SK-N-SH treated with all-trans-retinoic acid at 6 μM for 48 hours (cell line): ENCODE measurements around the gene MRAS.

Source experiments
- ARNTL ChIP-seq: fragments of 450-650 bp; formaldehyde crosslinking; IDR thresholded peaks from 2 replicates; pipeline ENCODE4 v1.5.0; 2020; ENCODE audit warnings: low read depth, mild to moderate bottlenecking, moderate library complexity, borderline replicate concordance
- BACH2 ChIP-seq: fragments of 250-450 bp; sonication (Bioruptor Pico); IDR thresholded peaks from 2 replicates; pipeline ENCODE4 v1.9.0; 2021; ENCODE audit warnings: mild to moderate bottlenecking, borderline replicate concordance
- ESRRG ChIP-seq: fragments of 250-450 bp; sonication (Bioruptor Pico); IDR thresholded peaks from 2 replicates; pipeline ENCODE4 v1.6.1; 2021; ENCODE audit warnings: mild to moderate bottlenecking
- GLIS3 ChIP-seq: fragments of 250-450 bp; sonication (Bioruptor Pico); IDR thresholded peaks from 2 replicates; pipeline ENCODE4 v1.5.0; 2020; ENCODE audit warnings: mild to moderate bottlenecking, moderate library complexity
- ISL1 ChIP-seq: fragments of 250-450 bp; sonication (Bioruptor Pico); IDR thresholded peaks from 2 replicates; pipeline ENCODE4 v2.1.2; 2022; ENCODE audit warnings: mild to moderate bottlenecking, moderate library complexity
- OSR1 ChIP-seq: fragments of 250-450 bp; sonication (Bioruptor Pico); IDR thresholded peaks from 2 replicates; pipeline ENCODE4 v1.8.0; 2022; ENCODE audit warnings: moderate library complexity, mild to moderate bottlenecking, inconsistent platforms
- PATZ1 ChIP-seq: fragments of 250-450 bp; sonication (Bioruptor Pico); IDR thresholded peaks from 2 replicates; pipeline ENCODE4 v1.8.0; 2020; ENCODE audit warnings: mild to moderate bottlenecking, moderate library complexity, borderline replicate concordance
- RARB ChIP-seq: fragments of 250-450 bp; sonication (Bioruptor Pico); IDR thresholded peaks from 2 replicates; pipeline ENCODE4 v1.8.0; 2021; ENCODE audit warnings: mild to moderate bottlenecking, moderate library complexity
- TSHZ2 ChIP-seq: fragments of 250-450 bp; sonication (Bioruptor Pico); IDR thresholded peaks from 2 replicates; pipeline ENCODE4 v1.5.0; 2020; ENCODE audit warnings: mild to moderate bottlenecking, moderate library complexity
- ZFP3 ChIP-seq: fragments of 250-450 bp; sonication (Bioruptor Pico); IDR thresholded peaks from 2 replicates; pipeline ENCODE4 v1.5.0; 2020; ENCODE audit warnings: mild to moderate bottlenecking, moderate library complexity
- ZNF565 ChIP-seq: fragments of 450-650 bp; formaldehyde crosslinking; conservative IDR thresholded peaks from 2 replicates; pipeline ENCODE4 v1.5.0; 2020; ENCODE audit warnings: low read depth, mild to moderate bottlenecking, moderate library complexity
- ZNF70 ChIP-seq: fragments of 450-650 bp; formaldehyde crosslinking; IDR thresholded peaks from 2 replicates; pipeline ENCODE4 v1.5.0; 2020; ENCODE audit warnings: mild to moderate bottlenecking, moderate library complexity

DNA sequence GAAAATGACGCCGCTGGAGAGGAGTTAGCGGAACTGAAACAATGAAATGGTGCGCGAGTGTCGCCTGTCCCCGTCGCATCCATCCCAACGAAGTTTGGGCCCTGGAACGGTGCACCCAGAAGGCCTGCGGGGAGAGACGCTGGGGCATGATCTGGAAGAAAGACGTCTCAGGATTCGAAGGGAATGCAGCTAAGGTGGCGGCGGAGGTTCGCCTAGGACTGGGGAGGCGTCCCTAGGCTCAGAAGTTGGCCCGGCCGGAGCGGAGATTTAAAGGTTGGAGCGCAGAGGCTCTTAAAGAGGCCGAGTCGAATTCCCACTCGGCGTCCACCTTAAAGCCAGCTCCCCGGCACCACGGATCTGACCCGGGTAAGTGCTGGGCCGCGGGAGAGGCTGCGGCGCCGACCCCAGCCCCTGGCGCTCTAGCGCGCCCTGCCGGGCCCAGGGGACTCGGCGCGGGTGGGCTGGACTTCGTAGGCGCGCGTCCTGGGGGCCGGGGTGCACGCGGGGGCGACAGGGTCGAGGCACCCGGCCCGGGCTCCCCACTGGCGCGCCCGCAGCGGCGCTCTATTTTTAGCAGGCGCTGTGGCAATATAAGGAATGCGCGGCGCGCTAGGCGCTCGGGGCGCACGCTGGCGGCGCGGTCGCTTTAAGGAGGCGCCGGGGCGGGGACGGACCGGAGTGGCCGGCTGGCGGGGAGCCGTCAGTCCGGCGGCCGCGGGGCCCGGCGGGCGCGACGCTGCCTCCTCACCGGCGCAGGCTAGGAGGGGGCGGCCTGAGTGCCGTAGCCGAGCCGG is at the start of gene MRAS:
- TF ChIP-seq ZFP3 (CRISPR knock-in tag) (no peak), OSR1 (CRISPR knock-in tag) (no peak), ESRRG (no peak), GLIS3 (no peak), PATZ1 (no peak), ARNTL (CRISPR knock-in tag) (no peak), RARB (CRISPR knock-in tag) (no peak), ZNF565 (CRISPR knock-in tag) (no peak), TSHZ2 (0 out of 2 replicates have a peak, but pooled peaks have one; percentile 41), ISL1 (CRISPR knock-in tag) (no peak), BACH2 (no peak), ZNF70 (CRISPR knock-in tag) (peak; percentile 95)
